GM12801 (cell line): ENCODE measurements around the gene HOXA4.

ENCODE experiments used
- TF ChIP-seq, protein P1 (sequence below): IDR thresholded peaks from one replicate; pipeline ENCODE4 v1.5.1; 2011; ENCODE audit warnings: control low read depth; ENCODE audit not compliant: insufficient read length; ENCODE audit errors: extremely low read depth

HOXA4 gene

DNA sequence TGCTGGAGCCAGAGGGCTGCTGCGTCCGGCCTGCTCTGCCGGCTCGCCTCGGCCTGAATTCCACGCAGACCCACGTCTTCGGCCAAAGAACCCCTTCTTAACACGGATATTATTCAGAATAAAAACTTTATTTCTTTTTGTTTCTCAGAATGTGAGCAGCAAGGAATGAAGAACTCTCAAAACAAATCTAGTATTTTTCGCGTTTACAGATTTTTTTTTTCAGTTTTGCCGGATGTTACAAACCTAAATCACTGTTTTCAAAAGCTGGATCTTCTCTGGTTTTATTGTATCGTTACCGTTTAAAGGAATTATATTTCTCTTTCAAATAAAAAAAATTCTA is 23.7 kb downstream of the HOXA4 start:
- TF ChIP-seq, protein P1, sequence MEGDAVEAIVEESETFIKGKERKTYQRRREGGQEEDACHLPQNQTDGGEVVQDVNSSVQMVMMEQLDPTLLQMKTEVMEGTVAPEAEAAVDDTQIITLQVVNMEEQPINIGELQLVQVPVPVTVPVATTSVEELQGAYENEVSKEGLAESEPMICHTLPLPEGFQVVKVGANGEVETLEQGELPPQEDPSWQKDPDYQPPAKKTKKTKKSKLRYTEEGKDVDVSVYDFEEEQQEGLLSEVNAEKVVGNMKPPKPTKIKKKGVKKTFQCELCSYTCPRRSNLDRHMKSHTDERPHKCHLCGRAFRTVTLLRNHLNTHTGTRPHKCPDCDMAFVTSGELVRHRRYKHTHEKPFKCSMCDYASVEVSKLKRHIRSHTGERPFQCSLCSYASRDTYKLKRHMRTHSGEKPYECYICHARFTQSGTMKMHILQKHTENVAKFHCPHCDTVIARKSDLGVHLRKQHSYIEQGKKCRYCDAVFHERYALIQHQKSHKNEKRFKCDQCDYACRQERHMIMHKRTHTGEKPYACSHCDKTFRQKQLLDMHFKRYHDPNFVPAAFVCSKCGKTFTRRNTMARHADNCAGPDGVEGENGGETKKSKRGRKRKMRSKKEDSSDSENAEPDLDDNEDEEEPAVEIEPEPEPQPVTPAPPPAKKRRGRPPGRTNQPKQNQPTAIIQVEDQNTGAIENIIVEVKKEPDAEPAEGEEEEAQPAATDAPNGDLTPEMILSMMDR = no peak

DNA sequence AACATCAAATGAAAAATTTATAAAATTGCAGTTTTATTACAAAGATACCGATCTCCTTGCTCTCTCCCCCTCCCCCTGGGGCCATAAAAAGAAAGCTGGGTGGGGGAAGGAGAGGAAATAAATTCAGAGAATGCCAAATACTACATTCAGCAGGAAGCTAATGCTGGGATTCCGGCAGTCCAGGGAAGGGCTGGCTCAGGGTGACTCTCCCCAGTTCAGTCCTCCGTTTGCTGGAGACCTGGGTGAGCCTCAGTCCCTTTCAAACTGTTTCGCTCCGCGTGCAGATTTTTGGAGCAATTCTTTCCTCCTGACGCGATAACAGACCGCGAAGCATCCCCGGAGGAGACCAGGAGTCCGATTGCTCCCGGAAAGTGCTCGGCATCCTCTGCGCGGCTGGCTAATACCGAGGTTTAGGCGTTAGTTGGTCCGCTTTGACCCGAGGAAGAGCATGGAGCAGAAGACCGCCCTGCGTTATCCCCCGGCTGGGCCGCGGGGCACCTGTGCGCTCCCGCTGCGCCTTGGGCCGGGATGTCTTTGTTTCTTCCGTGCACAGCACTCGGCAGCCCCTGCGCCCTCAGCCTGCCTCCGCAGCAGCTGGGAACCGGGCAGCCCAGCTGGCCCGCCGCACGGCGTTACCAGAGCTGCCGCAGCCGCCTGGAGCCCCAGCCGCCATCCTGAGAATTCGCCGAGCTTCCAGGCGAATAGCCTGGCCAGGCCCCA is 24.2 kb downstream of the HOXA4 start:
- TF ChIP-seq, protein P1 = no peak

DNA sequence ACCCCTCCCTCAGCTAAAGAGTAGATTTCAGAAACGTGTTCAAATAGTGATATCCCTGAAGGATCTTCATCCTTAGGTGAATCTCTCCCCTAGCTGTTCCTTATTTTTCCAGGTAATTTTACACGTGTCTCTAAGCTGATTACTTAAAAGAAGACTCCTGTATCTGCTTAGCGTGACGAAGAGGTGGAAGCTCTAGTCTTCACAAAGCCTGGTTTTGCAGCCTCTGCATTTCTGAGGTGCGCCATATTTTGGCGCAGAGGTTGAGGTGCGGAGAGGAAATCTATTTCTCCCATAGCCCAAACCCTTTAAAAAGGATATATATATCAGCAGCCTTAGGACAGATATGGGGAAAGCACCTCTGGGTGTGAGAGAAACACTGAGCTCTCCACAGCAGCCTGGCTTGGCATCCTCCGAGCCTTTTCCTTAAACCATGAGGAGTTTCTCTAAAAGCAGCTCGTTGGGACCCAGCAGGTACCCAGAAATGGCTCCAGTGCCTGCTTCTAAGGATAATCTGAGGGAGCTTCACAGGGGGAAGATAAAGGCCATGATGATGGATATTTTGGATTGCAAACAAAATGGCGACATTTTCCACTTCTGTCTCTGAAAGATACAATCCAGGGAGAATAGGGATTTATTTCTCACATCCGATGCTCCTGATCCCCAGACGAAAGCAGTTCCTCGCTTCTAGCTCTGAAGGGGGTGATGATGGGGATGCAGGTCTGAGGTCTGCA is 25.1 kb downstream of the HOXA4 start:
- TF ChIP-seq, protein P1 = no peak

DNA sequence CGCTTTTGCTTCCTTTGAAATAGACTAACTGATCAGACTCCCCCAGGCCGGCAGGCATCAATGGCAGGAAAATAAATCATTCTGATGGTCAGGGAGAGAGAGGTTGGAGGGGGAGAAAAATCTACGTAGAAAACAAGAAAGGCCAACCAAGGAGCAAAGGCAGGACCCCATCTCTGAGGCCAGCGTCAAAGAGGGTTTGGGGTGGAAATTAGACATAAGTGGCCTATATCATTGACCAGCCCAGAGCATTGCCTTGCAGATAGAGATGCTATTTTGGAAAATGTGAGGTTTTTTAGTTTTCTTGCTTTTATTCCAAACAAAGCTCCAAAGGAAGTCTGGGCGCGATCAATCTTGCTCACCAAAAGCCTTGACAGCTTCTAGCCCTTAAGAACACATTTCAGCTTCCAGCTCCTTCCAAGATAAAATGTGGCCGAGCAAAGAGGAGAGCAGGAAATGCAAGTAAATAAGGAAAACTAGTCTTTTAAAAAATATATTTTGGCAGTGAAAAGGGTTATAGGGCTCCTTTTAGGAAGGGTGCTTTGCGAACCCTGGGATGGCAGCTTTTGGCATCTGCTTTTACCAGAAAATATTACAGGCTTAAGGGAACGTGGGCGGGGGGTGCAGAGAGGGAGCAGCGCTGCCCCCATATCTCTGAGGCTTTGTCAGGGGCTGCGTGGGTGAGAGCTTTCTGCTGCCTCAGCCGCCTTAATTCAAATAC is 26.1 kb downstream of the HOXA4 start:
- TF ChIP-seq, protein P1 = no peak

DNA sequence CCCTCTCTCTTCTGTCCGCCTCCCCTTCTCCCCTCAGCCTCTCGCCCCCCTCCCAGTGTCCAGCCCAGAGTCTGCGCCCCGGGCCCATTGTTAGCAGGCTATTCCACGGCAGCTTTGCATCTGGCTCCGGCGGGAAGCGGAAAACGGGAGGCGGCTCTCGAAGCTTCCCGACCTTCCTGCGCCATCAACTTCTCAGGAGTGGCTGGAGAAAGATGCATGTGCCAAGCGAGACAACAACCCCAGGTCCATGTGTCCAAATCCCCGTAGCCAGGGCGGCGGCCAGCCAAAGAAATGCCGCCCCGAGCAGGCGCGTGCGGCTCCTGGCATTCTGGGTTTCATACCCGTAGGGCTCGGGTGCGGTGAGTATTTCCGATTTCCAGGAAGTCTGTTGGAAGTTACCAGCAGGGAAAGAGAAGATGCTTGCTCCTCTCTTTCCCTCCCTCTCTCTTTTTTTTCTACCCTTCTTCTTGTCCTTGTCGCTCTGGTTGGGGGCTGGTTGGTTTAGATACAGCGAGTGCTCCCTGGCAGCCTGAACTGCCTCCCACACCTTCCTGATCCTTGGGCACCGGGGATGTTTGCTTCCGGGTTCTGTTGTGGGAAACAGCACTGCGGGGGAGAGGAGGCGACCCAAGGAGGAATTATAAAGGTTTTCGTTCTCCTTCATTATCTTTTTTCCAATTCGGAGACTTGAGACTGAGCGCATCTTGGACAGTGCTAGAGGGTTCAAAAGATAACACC is 26.9 kb downstream of the HOXA4 start:
- TF ChIP-seq, protein P1 = no peak

DNA sequence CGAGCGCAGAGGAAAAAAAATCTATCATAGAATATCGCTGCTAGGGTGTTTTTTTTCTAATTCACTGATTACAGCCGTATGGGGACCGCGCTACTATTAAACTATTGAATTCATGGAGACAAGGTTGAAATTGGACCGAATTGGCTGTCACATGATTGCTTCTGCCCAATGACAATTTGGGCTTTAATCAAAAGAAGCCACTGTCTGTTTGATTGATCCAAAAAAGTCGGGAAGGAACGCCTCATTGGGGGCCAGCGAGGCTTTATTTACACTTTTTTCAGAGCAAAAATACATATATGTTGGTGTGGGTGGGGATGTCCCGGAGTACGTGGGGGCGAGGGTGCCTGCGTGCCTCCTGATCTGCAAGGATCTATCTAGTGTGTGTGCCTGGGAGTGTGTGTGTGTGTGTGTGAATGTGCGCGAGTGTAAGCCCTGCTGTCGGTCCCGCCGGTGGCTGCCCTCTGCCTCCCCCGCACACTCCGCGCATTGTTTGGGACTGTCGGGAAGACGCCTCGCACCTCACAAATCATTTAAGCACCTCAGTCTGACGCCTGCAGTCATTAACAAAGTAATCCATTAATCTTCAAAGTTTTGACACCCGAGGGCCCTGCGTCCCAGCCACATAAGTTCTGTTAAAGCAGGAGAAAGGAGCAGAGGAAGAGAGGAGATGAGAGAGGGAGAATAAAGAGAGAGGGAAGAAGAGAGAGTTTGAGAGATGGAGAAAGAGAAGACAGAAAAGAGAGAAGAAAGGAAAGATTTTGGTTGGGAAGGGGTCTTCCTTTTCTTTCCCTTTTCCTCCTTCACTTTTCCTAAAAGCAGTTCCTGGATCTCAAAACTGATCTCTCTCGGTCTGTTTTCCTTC is 27.7 kb downstream of the HOXA4 start, which contains the start of gene HOXA2:
HOXA2 (minus strand) TSS at position 103 of the 862 bp plus-strand sequence. CDS start 183 bp downstream, outside the sequence.
- TF ChIP-seq, protein P1 = no peak
